PC-9 (cell line): ENCODE data around the gene GPSM1.

Source experiments
- CTCF ChIP-seq: fragments of 200-600 bp; sonication (generic); conservative IDR thresholded peaks from 2 replicates; pipeline ENCODE4 v1.6.1; 2017; ENCODE audit warnings: mixed run types, antibody characterized with exemption, mild to moderate bottlenecking, moderate library complexity
- EZH2 ChIP-seq: fragments of 200-600 bp; sonication (generic); IDR thresholded peaks from 2 replicates; pipeline ENCODE4 v1.8.0; 2017; ENCODE audit warnings: antibody characterized with exemption, low read depth

DNA sequence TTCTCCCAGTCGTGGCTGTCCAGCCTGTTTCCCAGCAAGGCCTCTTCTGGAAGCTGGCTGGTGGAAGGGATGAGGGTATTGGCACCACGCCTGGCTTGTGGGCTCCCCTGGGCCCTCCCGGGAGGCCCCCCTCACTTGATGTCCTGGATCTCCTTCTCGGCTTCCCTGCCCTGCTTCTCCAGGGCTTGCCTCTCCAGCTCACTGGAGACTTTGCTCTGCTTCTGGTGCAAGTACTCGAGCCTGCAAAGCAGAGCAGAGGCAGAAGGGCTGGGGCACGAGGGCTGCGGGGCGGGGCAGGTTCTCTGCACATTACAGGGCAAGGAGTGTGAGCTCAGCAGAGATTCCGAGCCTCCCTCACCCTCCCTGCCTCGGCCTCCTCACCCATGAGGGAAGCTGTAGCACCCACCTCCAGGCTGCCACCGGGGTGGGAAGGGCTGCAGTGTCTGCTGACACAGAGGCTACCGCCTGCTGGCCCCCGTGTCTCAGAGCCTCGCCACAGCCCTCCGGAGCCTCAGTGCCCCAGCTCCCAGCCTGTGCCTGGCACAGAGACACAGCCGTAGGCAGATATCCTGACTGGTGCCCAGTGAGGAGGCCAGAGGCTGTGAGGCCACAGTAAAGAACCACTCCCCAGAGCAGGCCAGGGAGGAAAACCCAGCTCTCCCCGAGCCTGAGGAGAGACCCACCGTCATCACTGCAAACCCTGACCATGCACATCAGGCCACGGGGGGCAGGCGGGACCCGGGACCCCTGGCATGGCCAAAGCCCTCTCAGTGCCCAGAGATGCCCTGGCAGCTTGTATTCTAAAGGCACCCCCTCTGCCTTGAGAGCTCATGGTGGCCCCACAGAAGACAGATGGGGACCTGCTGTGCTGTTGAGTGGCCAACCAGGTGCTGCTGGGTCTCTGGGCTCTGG lies 65.5 kb downstream of the GPSM1 start:
- TF ChIP-seq EZH2: no peak
- TF ChIP-seq CTCF: no peak
